Esophagus squamous epithelium (tissue), 5 donors: ENCODE results near the gene STAG1. TPM values are rescaled to one million over a fixed set of nuclear protein-coding genes. Genes with fewer than 3 reads are reported as not detected.
A peak's percentile ranks its signal among the peaks of the same experiment; 100 is the strongest.
"Not testable (repeated sequence)": the region's sequence is repeated elsewhere in the genome, so short reads cannot be mapped to it uniquely, and the experiment has no call there.

Source experiments
- DNase-seq: peaks from one replicate; lab custom pipeline; 2025; lab: John Stamatoyannopoulos, UW
- H3K27ac ChIP-seq, 4 donors: fragments of 200-600 bp; sonication (generic); one replicate each; pipeline ENCODE4 v1.5.1; 2016 to 2019; ENCODE audit warnings: mild to moderate bottlenecking in 1 of 4
- H3K27me3 ChIP-seq, 4 donors: fragments of 200-600 bp; sonication (generic); 1 replicate in 3 of 4; 2 replicates in 1 of 4; pipeline versions ENCODE4 v1.5.1 to v1.6.0; 2017 to 2021; ENCODE audit warnings: antibody characterized with exemption in 1 of 4
- H3K36me3 ChIP-seq, 3 donors: fragments of 200-600 bp; sonication (generic); one replicate each; pipeline ENCODE4 v1.5.1; 2016 to 2019
- H3K4me1 ChIP-seq, 3 donors: fragments of 200-600 bp; sonication (generic); one replicate each; pipeline ENCODE4 v1.5.1; 2017 to 2019
- H3K4me3 ChIP-seq, 4 donors: fragments of 200-600 bp; sonication (generic); 1 replicate in 3 of 4; 2 replicates in 1 of 4; pipeline ENCODE4 v1.5.1; 2016 to 2019; ENCODE audit warnings: mild to moderate bottlenecking in 2 of 4, moderate library complexity in 1 of 4
- H3K9me3 ChIP-seq, 3 donors: fragments of 200-600 bp; sonication (generic); one replicate each; pipeline ENCODE4 v1.5.1; 2016 to 2019
- CTCF ChIP-seq, 6 experiments: fragments of 450-650 bp in 4 of 6; fragments of 200-600 bp in 2 of 6; sonication (generic) in 2 of 6; IDR thresholded peaks; one replicate each; pipeline ENCODE4 v1.5.1; 2016 to 2019; ENCODE audit warnings: antibody characterized with exemption in 6 of 6, mild to moderate bottlenecking in 4 of 6, moderate library complexity in 4 of 6
- POLR2A ChIP-seq, 4 donors: fragments of 450-650 bp; IDR thresholded peaks; one replicate each; pipeline ENCODE4 v1.6.1; 2017; ENCODE audit warnings: antibody characterized with exemption in 4 of 4, mild to moderate bottlenecking in 4 of 4, moderate library complexity in 3 of 4
- WGBS, 2 donors: methylation state at CpG; one replicate each; pipeline ENCODE4 v1.1.5; 2018; 5-methylcytosine and 5-hydroxymethylcytosine counted together
- intact Hi-C: fragments of 100-400 bp; cut with DNase I; formaldehyde crosslinking; loops from one replicate; pipeline ENCODE4 v1.15.0; 2022
- total RNA-seq, 4 donors: library from RNA; depleted of rRNA; stranded (reverse); fragments of >200 nt; gene quantifications; one replicate each; pipeline ENCODE4 v1.1.0, GENCODE V29; 2016
- donor health status: DM: yes; HTN: yes; CAD: no.

Gene STAG1
- total RNA-seq, 4 donors from 2014 or later = 10.9 to 42.9 (median 24.9) TPM

- H3K27me3 ChIP-seq = no peaks in the 10 kb centered on the region
- no peaks in the 10 kb centered on the region for H3K4me1 ChIP-seq
- no peak for DNase-seq
- peaks cover 0 to 36% (median 0%) of the 10 kb centered on the region in 3 donors for H3K36me3 ChIP-seq
- no peak overlapping the region for H3K27ac ChIP-seq
- H3K9me3 ChIP-seq = peaks cover 0 to 8% (median 0%) of the 10 kb centered on the region in 3 donors
- no peak overlapping the region for H3K4me3 ChIP-seq
- TF ChIP-seq CTCF (IDR thresholded peaks at IDR 0.05) (no peak), POLR2A (IDR thresholded peaks at IDR 0.05) (no peak)
- intact Hi-C loops = no loop called here
- 95 to 100% methylated on average over 1 of the region's 1 CpG for WGBS, 2 donors
Measured at GRCh38 chr3:136532766-136533165, 219.4 kb downstream of the STAG1 start.

- peaks cover 0 to 1% (median 0%) of the 10 kb centered on the region in 3 donors for H3K4me1 ChIP-seq
- H3K27ac ChIP-seq = no peak overlapping the region
- DNase-seq = no peak
- H3K9me3 ChIP-seq = no peaks in the 10 kb centered on the region
- no peaks in the 10 kb centered on the region for H3K27me3 ChIP-seq
- no peak for TF ChIP-seq CTCF (IDR thresholded peaks at IDR 0.05)
- no peak for TF ChIP-seq POLR2A (IDR thresholded peaks at IDR 0.05)
- intact Hi-C loops = no loop called here
- WGBS, 2 donors = 76 to 92% methylated on average over 2 of the region's 2 CpGs
- no peak overlapping the region for H3K4me3 ChIP-seq
- H3K36me3 ChIP-seq = peaks cover 0 to 11% (median 0%) of the 10 kb centered on the region in 3 donors
Measured at GRCh38 chr3:136518102-136518501, 234.1 kb downstream of the STAG1 start.

GRCh38 chr3:136516656-136517055 is 235.5 kb downstream of the STAG1 start:
- no peak overlapping the region for H3K4me3 ChIP-seq
- DNase-seq = no peak
- H3K27me3 ChIP-seq = no peaks in the 10 kb centered on the region
- H3K9me3 ChIP-seq = no peaks in the 10 kb centered on the region
- intact Hi-C loops = no loop called here
- 69 to 70% methylated on average over 3 of the region's 3 CpGs for WGBS, 2 donors
- peaks cover 0 to 4% (median 0%) of the 10 kb centered on the region in 3 donors for H3K4me1 ChIP-seq
- peaks cover 0 to 11% (median 0%) of the 10 kb centered on the region in 3 donors for H3K36me3 ChIP-seq
- no peak overlapping the region for H3K27ac ChIP-seq
- no peak for TF ChIP-seq POLR2A (IDR thresholded peaks at IDR 0.05)
- TF ChIP-seq CTCF (IDR thresholded peaks at IDR 0.05) = no peak

- no peaks in the 10 kb centered on the region for H3K9me3 ChIP-seq
- H3K27me3 ChIP-seq = no peaks in the 10 kb centered on the region
- intact Hi-C loops = no loop called here
- peaks cover 0 to 9% (median 0%) of the 10 kb centered on the region in 3 donors for H3K36me3 ChIP-seq
- DNase-seq = no peak
- peaks cover 0 to 4% (median 0%) of the 10 kb centered on the region in 3 donors for H3K4me1 ChIP-seq
- no peak overlapping the region for H3K27ac ChIP-seq
- 93 to 98% methylated on average over 5 of the region's 5 CpGs for whole genome bisulfite sequencing, 2 donors
- no peak overlapping the region for H3K4me3 ChIP-seq
- TF ChIP-seq POLR2A (IDR thresholded peaks at IDR 0.05) (no peak), CTCF (IDR thresholded peaks at IDR 0.05) (no peak)
Measured at GRCh38 chr3:136516095-136516494, 236.1 kb downstream of the STAG1 start.

GRCh38 chr3:136514533-136514932 is 237.6 kb downstream of the STAG1 start:
- H3K9me3 ChIP-seq, DNase-seq, H3K4me1 ChIP-seq, H3K27ac ChIP-seq, H3K4me3 ChIP-seq, intact Hi-C loops, H3K27me3 ChIP-seq: not testable (repeated sequence)
- peaks cover 0 to 22% (median 0%) of the 10 kb centered on the region in 3 donors for H3K36me3 ChIP-seq
- WGBS, 2 donors = 97 to 98% methylated on average over 7 of the region's 7 CpGs

- peaks cover 0 to 26% (median 0%) of the 10 kb centered on the region in 3 donors for H3K36me3 ChIP-seq
- no peak overlapping the region for H3K4me3 ChIP-seq
- no peak for DNase-seq
- 72 to 77% methylated on average over 2 of the region's 2 CpGs for WGBS, 2 donors
- intact Hi-C loops = no loop called here
- peak overlapping the region in 1 of 4 donors; percentile 25 for H3K27ac ChIP-seq
- no peaks in the 10 kb centered on the region for H3K9me3 ChIP-seq
- peaks cover 0 to 4% (median 0%) of the 10 kb centered on the region in 3 donors for H3K4me1 ChIP-seq
- no peak for TF ChIP-seq CTCF (IDR thresholded peaks at IDR 0.05)
- H3K27me3 ChIP-seq = no peaks in the 10 kb centered on the region
Measured at GRCh38 chr3:136513367-136513766, 238.8 kb downstream of the STAG1 start.
